HFFc6 (cell line): Measurements from ENCODE around the gene FBXL12. TPM values are rescaled to one million over a fixed set of nuclear protein-coding genes. Genes with fewer than 3 reads are reported as not detected.
"Not testable (repeated sequence)": the region's sequence is repeated elsewhere in the genome, so short reads cannot be mapped to it uniquely, and the experiment has no call there.

Experiments
- DNase-seq: peaks from one replicate; pipeline ENCODE4 v3.0.0-alpha.2; 2018
- H3K27ac Mint-ChIP-seq: 2 replicates; pipeline ENCODE4 v1.8.0; 2020; ENCODE audit warnings: mild to moderate bottlenecking, mixed read lengths
- H3K27me3 Mint-ChIP-seq: 2 replicates; pipeline ENCODE4 v1.8.0; 2021; ENCODE audit warnings: mild to moderate bottlenecking, moderate library complexity, mixed read lengths; ENCODE audit not compliant: insufficient read depth
- H3K36me3 Mint-ChIP-seq: 2 replicates; pipeline ENCODE4 v1.8.0; 2021; ENCODE audit warnings: low read depth, mixed read lengths
- H3K4me1 Mint-ChIP-seq: 2 replicates; pipeline ENCODE4 v1.8.0; 2020; ENCODE audit warnings: low read depth, mixed read lengths
- H3K4me3 Mint-ChIP-seq: 2 replicates; pipeline ENCODE4 v1.8.0; 2020; ENCODE audit warnings: mild to moderate bottlenecking, moderate library complexity, mixed read lengths
- H3K9me3 Mint-ChIP-seq: 2 replicates; pipeline ENCODE4 v1.8.0; 2020; ENCODE audit warnings: mild to moderate bottlenecking, mixed read lengths
- CTCF ChIP-seq: fragments of 200-600 bp; sonication (generic); IDR thresholded peaks from 2 replicates; pipeline ENCODE4 v1.5.0; 2021; ENCODE audit warnings: antibody characterized with exemption, mild to moderate bottlenecking
- total RNA-seq, 6 experiments: library from RNA; stranded (reverse); fragmentation: NEBNext Ultra II Directional; extraction: Animal tissue kit (Norgen Biotek cat#: 25700); gene quantifications; 2 replicates in 1 of 6; 3 replicates in 5 of 6; pipeline ENCODE4 v1.2.3, GENCODE V29; 2021

FBXL12 gene
- total RNA-seq, 6 experiments from 2014 or later: 25.2 to 29.0 (median 27.2) TPM

DNA sequence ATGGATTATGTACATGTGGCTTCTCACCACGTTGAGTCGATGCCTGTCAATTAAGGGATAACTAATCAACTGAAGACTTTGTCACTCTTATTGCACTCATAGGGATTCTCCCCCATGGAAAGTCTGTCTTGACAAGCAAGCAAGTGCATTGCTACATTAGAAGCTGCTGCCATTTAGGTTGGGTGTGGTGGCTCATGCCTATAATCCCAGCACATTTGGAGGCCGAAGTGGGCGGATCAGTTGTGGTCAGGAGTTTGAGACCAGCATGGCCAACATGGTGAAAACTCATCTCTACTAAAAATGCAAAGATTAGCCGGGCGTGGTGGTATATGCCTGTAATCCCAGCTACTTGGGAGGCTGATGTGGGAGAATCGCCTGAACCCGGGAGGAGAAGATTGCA is 32.1 kb downstream of the FBXL12 start:
- peaks cover 3% of the 10 kb centered on the region for H3K27me3 Mint-ChIP-seq

GRCh38 chr19:9786342-9786741 is 32.5 kb downstream of the FBXL12 start:
- no peak for TF ChIP-seq CTCF
- Mint-ChIP-seq H3K9me3 (no peaks in the 10 kb centered on the region), H3K4me3 (peak overlapping the region; percentile 87), H3K36me3 (no peaks in the 10 kb centered on the region), H3K27ac (peak overlapping the region; percentile 86), H3K4me1 (peaks cover 35% of the 10 kb centered on the region), H3K27me3 (peaks cover 3% of the 10 kb centered on the region)
- DNase-seq: no peak

More for the DNA sequence above, 32.1 kb downstream of the FBXL12 start:
- Mint-ChIP-seq H3K9me3 (no peaks in the 10 kb centered on the region), H3K4me1 (peaks cover 39% of the 10 kb centered on the region), H3K4me3 (no peak overlapping the region), H3K36me3 (no peaks in the 10 kb centered on the region), H3K27ac (no peak overlapping the region)
- no peak for DNase-seq
- TF ChIP-seq CTCF: no peak

GRCh38 chr19:9785367-9786331 is 33.2 kb downstream of the FBXL12 start:
- peak; percentile 81 for DNase-seq
- peaks cover 3% of the 10 kb centered on the region for H3K27me3 Mint-ChIP-seq
- no peaks in the 10 kb centered on the region for H3K9me3 Mint-ChIP-seq
- H3K4me3 Mint-ChIP-seq: peak overlapping the region; percentile 87
- peaks cover 32% of the 10 kb centered on the region for H3K4me1 Mint-ChIP-seq
- TF ChIP-seq CTCF: no peak
- no peaks in the 10 kb centered on the region for H3K36me3 Mint-ChIP-seq
- peak overlapping the region; percentile 86 for H3K27ac Mint-ChIP-seq

DNA sequence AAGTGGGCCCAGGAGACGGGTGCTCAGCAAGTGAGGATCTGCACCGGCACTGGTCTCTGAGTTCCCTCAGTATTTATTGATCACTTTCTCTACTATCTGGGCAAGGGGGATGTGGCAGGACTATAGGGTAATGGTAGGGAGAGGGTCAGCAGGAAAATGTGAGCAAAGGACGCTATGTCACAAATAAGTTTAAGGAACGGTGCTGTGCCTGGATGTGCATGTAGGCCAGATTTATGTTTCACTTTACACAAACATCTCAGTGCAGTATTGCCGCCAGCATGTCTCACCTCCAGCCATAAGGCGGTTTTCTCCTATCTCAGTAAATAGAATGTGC is 34.7 kb downstream of the FBXL12 start:
- H3K36me3 Mint-ChIP-seq, H3K27me3 Mint-ChIP-seq, DNase-seq, H3K9me3 Mint-ChIP-seq: not testable (repeated sequence)
- Mint-ChIP-seq H3K27ac (peak overlapping the region; percentile 86), H3K4me1 (peaks cover 18% of the 10 kb centered on the region), H3K4me3 (peak overlapping the region; percentile 87)

DNA sequence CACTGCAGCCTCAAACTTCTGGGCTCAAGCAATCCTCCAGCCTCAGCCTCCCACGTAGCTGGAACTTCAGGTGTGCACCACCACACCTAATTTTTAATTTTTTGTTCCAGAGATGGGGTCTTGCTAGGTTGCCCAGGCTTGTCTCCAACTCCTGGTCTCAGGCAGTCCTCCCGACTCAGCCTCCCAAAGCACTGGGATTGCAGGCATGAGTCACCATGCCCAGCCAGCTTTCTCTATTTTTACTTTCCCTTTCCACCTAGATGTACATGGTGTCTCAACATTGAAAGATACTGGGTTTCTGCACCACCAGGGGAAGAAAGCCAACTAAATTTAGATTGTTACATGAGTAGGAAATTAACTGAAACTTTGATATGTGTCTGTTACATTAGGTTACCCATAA is 36.5 kb downstream of the FBXL12 start:
- H3K4me3 Mint-ChIP-seq: no peak overlapping the region
- peaks cover 16% of the 10 kb centered on the region for H3K4me1 Mint-ChIP-seq
- no peak for DNase-seq
- H3K27ac Mint-ChIP-seq: no peak overlapping the region
- peaks cover 7% of the 10 kb centered on the region for H3K36me3 Mint-ChIP-seq
- H3K9me3 Mint-ChIP-seq: peaks cover 7% of the 10 kb centered on the region
- no peak for TF ChIP-seq CTCF
- H3K27me3 Mint-ChIP-seq: no peaks in the 10 kb centered on the region; the same call in 1 of the 2 replicates
